GM18526 (cell line): ENCODE measurements around the gene SFT2D3.
A peak's percentile ranks its signal among the peaks of the same experiment; 100 is the strongest.

Experiments used
- POLR2A ChIP-seq: IDR thresholded peaks from 3 replicates; pipeline ENCODE4 v1.6.1; 2011; ENCODE audit not compliant: insufficient read length; ENCODE audit errors: extremely low read depth

The SFT2D3 gene

GRCh38 chr2:127701193-127701650, at the start of gene SFT2D3:
Gene SFT2D3, plus strand, starts transcription at chr2:127701497. Its CDS starts 32 bp downstream, at chr2:127701529.
- TF ChIP-seq POLR2A, result peak; percentile 98

- no peak for TF ChIP-seq POLR2A
Measured at GRCh38 chr2:127651971-127652550, 49.2 kb upstream of the SFT2D3 start.

- no peak for TF ChIP-seq POLR2A
Measured at GRCh38 chr2:127652786-127653357, 48.4 kb upstream of the SFT2D3 start.

GRCh38 chr2:127653421-127654083, 47.7 kb upstream of the SFT2D3 start:
- TF ChIP-seq POLR2A, result no peak

GRCh38 chr2:127654084-127654837, 47.0 kb upstream of the SFT2D3 start:
- no peak for TF ChIP-seq POLR2A

GRCh38 chr2:127654838-127655175, 46.5 kb upstream of the SFT2D3 start:
- TF ChIP-seq POLR2A, result no peak

GRCh38 chr2:127655209-127656073, 45.9 kb upstream of the SFT2D3 start:
- no peak for TF ChIP-seq POLR2A

- TF ChIP-seq POLR2A, result no peak
Measured at GRCh38 chr2:127656569-127657231, 44.6 kb upstream of the SFT2D3 start.

- no peak for TF ChIP-seq POLR2A
Measured at GRCh38 chr2:127657232-127657595, 44.1 kb upstream of the SFT2D3 start.

- no peak for TF ChIP-seq POLR2A
Measured at GRCh38 chr2:127658146-127658545, 43.2 kb upstream of the SFT2D3 start.

- no peak for TF ChIP-seq POLR2A
Measured at GRCh38 chr2:127658641-127659407, 42.5 kb upstream of the SFT2D3 start.

GRCh38 chr2:127659408-127660290, 41.6 kb upstream of the SFT2D3 start:
- no peak for TF ChIP-seq POLR2A

GRCh38 chr2:127660291-127660578, 41.1 kb upstream of the SFT2D3 start:
- no peak for TF ChIP-seq POLR2A

- TF ChIP-seq POLR2A, result no peak
Measured at GRCh38 chr2:127661072-127661649, 40.1 kb upstream of the SFT2D3 start.
